CD4-positive, alpha-beta T cell treated with Interleukin-15 for 4 hours (primary cell): ENCODE data around the gene MAMLD1.

ENCODE experiments used
- DNase-seq: peaks from one replicate; pipeline ENCODE4 v3.0.0-alpha.2; 2020; ENCODE audit warnings: low spot score

The MAMLD1 gene

DNA sequence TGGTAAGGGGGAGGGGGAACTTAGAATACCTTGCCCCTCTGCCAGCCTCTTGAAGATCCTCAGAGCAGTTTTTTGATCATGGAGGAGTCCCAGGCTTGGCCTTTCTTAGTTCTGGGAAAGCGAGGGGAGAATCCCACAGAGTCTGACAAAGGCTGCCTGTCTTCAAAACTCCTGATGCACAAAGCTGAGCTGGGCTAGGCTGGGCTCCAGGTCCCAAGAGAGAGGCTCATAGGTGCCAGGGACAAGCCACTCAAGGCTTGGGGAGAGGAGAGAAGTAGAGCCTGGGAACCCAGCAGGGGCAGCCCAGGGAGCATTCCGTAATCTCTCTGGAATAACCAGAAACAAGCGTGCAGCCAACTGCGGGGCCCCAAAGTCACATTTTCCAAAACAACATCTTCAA lies 168.3 kb downstream of the MAMLD1 start:
- no peak for DNase-seq

DNA sequence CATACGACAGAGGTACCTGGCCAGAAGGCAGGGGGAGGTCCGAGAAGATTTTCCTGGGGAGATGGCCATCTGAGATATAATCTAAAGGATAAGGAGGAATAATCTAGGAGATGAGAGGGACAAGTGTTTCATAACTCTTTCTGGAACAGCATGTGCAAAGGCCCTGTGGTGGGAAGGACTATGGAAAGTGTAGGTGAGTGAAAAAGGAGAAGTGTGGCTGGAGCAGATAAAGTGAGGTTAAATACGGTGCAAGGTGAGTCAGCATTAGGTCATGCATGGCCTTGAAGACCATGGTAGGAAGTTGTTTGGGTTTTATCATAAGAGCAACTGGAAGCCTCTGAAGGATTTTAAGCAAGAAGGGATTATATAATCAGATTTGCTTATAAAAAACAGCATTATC lies 170.7 kb downstream of the MAMLD1 start:
- no peak for DNase-seq

DNA sequence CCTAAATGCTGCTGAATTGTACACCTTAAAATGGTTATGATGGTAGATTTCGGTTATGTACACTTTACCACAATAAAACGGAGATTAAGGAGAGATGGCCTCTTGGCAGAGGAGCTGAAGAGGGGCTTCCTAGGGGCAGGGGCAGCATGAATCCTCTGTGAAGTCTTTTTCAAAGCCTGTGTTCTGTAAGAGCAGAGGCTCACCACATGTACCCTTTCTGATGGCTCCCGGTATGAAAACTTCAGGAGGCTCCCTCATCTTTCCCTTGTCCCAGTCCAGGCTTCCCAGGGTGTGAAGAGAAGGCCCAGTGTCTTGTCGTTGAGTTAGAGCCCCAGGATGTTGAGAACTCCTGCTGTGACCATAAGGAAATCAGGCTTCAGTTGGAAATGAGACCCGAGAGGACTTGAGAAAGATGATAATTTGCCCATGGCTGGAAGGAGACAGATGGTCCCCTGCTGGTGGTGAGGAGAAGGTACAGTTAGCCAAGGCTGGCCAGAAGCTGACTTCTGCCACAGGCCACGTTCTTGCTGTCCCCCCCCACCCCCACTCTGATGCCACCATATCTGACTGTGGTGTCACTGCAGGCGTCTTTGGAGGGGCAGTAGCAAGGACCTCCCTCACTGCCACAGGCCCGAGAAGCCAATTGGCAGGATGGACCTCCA lies 173.5 kb downstream of the MAMLD1 start:
- no peak for DNase-seq

DNA sequence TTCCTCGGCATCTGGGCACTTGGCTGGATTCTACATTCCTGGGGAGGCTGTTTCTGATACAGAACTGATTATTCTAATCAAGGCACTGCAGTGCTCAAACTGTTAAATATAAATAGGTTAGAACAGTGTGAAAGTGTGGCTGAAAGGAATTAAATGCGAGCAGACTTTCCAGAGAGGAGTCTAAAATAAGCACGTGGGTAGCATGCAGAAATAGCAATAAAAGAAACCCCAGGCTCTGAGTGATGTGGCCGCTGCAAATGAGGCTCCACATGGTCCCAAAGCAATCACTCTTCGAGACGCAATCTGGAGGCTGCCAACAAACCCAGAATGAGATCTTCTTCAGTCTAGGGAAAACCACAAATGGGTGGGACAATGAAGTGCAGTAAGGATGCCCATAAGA lies 174.7 kb downstream of the MAMLD1 start:
- DNase-seq, result no peak

DNA sequence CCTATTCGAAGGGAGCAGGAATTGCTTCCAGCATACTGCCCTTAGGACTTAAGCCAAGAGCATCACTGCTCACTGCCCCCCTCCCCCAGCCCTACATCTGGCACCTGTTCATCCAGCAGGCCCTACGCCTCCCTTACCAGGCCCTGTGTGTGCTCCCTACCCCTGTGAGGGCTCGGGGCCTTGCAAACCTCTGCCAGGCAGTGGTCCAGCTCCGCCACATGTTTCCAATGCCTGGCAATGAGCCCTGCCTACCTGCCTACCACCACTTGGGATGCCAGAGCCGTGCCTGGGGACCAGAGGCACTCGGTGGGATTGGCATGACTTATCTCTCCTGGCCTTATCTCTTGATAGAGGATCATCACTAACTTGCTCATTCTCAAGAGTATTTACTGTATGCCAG lies 177.8 kb downstream of the MAMLD1 start:
- DNase-seq, result no peak

DNA sequence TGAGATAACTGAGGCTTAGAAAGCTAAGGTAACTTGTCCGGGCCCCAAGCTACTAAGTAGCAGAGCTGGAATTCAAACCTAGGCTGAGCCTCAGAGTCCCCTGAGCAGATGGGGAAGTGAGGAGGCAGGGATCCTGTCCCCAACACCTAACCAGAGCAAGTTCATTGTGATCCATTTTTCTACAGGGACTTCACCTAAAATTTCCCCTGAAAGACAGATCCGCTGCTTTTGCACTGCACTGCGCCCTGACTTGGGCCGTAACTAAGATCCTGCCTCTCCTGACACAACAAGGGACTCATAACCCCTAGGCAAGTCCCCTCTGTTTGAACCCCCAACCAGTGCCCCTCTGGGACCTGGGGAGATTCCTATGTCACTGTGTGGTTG lies 179.7 kb downstream of the MAMLD1 start:
- DNase-seq, result no peak

DNA sequence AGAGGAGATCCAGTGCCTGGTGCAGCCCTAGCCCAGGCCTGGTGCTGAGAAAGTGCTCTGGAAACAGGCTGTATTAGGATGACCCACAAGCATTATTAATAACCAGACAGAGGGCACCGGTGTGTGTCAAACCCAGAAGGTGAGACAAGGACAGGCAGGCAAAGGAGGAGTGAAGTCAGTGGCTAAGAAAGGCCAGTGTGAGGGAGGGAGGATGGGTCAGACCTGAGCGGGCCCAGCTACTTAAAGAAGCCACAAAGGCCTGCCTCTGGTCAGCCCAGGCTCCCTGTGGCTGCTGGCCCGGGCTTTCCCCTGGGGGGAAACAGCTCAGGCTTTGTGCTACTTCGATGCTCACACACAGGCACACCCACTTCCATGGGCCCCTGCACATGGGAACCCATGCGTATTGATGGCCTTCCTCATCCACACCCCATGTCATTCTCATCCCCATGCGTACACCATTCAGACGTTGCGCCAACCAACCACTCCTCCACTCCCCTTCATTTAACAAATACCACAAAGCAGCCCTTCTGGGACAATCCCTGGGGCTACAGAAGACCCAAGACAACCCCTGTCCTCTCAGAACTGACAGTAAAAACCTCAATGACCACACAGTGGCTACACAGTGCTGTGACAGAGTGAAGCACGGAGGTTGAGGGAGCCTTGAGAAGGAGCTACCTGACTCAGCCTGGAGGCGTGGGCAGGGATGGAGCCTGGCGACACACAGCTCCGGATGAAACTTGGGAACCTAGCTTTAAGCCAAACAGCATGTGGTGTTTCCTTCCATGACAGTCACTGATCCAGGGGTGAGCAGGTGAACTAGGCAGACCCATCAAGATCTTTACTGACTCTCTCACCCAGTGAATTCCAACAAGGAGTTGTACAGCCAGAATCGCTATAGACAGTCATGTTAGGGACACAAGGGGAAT lies 180.4 kb downstream of the MAMLD1 start:
- no peak for DNase-seq

DNA sequence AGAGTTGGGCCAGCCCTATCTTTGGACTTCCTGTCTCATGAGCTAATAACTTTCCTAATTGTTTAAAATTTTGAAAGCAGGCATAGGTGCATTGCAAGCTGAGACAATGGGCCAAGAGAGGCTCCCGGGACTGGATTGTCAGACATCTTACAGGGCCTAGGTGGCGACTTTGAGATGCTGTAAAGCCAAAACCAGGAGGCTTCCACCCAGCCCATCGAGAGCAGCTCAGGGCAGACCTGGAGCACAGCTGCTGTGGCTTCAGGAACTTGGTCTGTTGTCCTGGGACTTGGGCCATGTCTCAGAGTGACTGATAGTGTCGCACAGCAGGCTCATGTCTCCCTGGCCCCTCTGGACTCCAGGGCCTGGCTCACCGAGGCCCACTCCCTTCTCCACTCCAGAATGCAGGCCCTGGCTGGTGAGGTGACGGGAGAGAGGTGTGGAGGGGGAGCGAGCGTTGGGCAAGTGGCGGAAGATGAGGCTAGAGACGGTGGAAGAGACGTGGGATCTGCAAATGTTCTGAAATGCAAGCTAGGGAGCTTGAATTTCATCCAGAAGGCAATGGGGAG lies 181.2 kb downstream of the MAMLD1 start:
- DNase-seq, result no peak

DNA sequence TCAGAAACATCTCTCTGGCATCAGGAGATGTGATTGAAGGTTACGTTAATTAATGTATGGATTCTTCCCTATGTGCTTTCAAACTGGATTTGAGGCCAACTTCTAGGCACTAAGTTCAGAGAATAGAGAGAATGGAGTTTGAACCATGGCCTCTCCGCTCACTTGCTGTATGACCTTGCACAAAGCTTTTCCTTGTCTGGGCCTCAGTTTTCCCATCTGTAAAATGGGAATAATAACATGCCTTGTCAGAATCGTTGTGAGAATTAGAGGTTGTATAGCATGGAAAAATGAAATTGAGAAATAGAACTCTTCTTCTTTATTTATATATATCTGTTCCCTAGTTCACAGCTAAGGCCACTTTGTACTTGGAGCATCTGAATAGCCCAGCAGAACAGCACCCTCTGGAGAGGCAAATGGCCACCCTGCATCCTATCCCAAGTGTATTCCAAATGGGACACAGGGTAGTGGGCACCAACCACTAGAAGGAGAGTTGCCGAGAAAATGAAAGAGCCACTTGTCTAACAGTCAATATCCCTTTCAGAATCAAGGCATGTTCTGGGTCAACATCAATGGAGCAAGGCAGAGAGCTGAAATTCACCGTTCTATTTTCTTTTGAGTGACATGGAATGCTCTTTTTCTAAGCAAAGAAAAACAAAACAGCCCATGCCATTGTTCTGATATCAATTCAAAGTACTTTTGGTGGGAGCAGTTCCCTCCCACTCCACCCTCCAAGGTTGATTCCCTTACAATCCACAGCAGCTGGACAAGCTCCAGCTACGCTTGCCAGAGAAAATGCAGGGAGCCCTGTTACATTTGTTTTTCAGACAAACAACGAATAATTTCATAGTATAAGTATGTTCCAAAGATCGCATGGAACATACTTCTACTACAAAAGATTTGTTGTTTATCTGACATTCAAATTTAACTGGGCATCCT lies 182.0 kb downstream of the MAMLD1 start:
- DNase-seq, result no peak

DNA sequence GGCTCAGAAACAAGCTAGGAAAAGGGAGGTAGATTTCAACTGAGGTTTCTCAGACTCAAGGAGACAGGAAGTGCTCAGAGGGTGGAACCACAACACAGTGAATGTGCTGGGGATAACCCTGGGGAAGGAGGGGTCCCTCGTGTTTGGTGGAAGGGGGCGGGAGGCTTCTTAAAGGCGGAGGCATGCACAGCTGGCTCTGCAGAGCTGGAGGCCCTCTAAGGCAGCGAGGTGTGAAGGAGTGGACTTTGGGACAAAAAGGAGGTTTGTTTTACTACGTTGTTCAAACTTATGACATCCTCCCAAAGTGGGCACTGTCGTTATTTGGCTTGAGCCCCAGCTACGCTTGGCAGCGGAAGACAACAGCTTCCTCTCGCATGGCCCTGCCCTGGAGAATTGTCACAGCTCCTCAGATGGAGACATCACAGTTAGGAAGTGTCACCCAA lies 183.6 kb downstream of the MAMLD1 start:
- peak; percentile 29 for DNase-seq

DNA sequence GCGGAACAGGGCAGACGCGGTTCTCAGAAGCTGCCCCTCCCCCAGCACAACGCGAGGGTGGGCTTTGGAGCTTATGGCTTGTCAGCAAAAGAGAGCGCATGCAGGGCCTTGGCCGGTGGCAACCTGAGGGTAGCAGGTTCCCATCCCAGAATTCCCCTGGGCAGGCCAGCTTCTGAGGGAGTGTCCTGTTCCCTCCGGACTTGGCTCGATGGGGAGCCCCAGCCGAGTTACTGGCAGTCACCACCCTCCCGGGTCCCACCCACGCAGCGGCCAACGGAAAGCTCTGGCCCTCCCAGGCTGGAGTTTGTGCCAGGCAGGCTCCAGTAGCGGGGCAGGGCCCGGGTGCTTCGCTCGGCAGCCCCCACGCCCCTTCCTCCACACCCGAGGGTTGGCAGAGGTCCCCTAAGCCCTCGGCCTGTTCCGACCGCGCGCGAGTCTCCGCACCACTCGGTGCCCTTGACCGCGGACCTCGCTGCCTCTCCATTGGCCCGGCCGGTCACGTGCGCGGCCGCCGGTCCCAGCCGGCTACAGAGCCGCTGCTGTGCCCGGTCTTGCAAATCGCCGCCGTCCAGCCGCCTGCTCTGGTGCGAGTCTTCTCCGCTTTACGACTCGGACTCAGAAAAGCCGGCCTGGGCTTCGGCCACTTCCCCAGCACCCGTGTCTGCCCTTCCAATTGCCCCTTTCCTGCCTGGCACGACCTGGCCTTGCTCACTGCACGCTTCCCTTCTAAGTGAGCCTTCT lies 184.4 kb downstream of the MAMLD1 start:
- DNase-seq, result no peak

DNA sequence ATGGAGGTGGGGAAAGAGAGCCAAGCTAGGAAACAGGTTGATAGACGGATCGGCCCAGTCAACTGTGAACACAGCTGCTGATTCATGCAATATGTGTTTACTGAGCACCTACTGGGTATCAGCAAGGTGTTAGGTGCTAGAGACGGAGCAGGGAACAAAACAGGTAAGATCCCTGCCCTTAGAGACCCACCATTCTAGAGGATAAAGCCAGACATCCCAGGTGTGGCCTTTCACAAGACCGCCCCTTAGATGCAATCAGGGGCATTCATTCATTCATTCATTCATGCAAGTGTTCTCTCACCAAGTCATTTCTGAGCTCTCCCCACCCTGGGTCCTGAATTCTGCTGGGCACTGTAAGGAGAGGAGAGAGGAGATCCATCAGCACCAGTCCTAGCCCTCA lies 185.1 kb downstream of the MAMLD1 start:
- DNase-seq, result no peak

DNA sequence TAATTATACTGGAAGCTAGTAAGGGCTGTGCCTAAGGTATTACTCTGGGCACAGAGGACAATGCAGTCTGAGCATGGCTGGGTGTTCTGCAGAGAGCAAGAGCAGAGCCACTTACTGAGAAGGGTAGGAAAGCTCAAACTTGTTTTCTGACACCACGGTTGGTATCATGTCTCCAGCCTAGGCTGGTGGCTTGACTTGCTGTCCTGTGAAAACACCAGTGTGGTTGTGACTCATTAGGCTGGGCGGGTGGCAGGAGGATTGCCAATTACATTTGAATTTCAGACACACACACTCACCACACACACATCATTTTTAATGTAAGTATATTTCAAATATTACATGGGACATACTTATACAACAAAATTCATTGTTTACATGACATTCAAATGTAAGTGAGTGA lies 185.6 kb downstream of the MAMLD1 start:
- DNase-seq, result no peak

DNA sequence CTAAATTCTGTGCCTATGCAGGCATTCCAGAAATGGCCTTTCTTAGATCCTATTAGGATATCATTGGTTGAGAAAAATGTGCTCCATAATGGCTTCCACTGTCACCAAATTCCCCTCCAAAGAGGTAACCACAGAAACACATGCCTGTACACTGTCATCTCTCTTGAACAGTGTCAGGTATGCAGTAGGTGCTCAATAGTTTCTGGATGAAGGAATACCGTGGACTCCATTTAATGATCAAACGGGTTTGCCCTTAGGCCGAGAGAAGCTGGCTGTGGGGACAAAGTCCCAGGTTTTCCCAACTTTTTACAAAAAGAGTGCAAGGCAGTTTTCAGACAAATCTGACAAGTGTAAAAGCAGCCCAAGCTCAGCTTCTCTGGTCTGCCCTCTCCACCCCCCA lies 188.8 kb downstream of the MAMLD1 start:
- no peak for DNase-seq

DNA sequence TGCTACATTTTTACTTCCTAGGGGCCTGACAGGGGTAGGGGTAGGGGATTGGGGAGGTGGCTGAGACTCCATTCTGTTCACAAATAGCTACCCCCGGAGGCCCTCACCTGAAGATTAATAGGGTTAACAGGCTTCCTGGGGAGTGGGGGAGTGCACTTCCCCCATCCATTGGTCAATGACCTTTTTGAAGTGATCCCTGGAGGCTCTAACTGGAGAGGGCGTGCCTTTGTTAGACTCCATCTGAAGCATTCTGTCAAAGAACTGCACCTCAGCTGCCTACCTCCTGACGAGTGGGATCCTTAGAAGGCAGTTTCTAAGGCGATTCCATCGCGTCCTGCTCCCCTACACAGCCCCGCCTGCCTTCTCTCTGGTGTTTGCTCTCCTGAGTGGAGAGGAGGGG lies 195.3 kb downstream of the MAMLD1 start:
- no peak for DNase-seq
